Body of pancreas (tissue), 4 donors: ENCODE results near the gene GALNT14.

Source experiments
- CTCF ChIP-seq, 7 experiments: fragments of 450-650 bp in 4 of 7; fragments of 200-600 bp in 3 of 7; sonication (generic) in 3 of 7; IDR thresholded peaks; one replicate each; pipeline ENCODE4 v1.5.1; 2016 to 2019; ENCODE audit warnings: antibody characterized with exemption in 7 of 7
- POLR2A ChIP-seq, 3 donors: fragments of 450-650 bp; IDR thresholded peaks; one replicate each; pipeline ENCODE4 v1.6.1; 2016; ENCODE audit warnings: antibody characterized with exemption in 3 of 3, mild to moderate bottlenecking in 2 of 3

- TF ChIP-seq CTCF (IDR thresholded peaks at IDR 0.05) (no peak), POLR2A (IDR thresholded peaks at IDR 0.05) (no peak)
These were observed 190.6 kb downstream of the GALNT14 start for GRCh38 chr2:30947686-30948085.
